HEK293 (cell line): ENCODE data around the gene MYRIP.

Experiments
- ZNF121 ChIP-seq: fragments of 450-650 bp; formaldehyde crosslinking; IDR thresholded peaks from 2 replicates; pipeline ENCODE4 v1.5.1; 2016; ENCODE audit warnings: missing biosample characterization, missing genetic modification characterization
- ZNF624 ChIP-seq: fragments of 450-650 bp; formaldehyde crosslinking; IDR thresholded peaks from 2 replicates; pipeline ENCODE4 v1.5.1; 2017; ENCODE audit warnings: missing biosample characterization, missing genetic modification characterization
- ZNF785 ChIP-seq: fragments of 450-650 bp; formaldehyde crosslinking; IDR thresholded peaks from 2 replicates; pipeline ENCODE4 v1.5.1; 2016; ENCODE audit warnings: missing biosample characterization, missing genetic modification characterization
- TF ChIP-seq, protein P1 (sequence below): fragments of 450-650 bp; formaldehyde crosslinking; IDR thresholded peaks from 2 replicates; pipeline ENCODE4 v1.5.1; 2016; ENCODE audit warnings: missing biosample characterization, missing genetic modification characterization
- TF ChIP-seq, protein P2 (sequence below): fragments of 450-650 bp; formaldehyde crosslinking; IDR thresholded peaks from 2 replicates; pipeline ENCODE4 v1.5.1; 2016; ENCODE audit warnings: missing biosample characterization, missing genetic modification characterization

DNA sequence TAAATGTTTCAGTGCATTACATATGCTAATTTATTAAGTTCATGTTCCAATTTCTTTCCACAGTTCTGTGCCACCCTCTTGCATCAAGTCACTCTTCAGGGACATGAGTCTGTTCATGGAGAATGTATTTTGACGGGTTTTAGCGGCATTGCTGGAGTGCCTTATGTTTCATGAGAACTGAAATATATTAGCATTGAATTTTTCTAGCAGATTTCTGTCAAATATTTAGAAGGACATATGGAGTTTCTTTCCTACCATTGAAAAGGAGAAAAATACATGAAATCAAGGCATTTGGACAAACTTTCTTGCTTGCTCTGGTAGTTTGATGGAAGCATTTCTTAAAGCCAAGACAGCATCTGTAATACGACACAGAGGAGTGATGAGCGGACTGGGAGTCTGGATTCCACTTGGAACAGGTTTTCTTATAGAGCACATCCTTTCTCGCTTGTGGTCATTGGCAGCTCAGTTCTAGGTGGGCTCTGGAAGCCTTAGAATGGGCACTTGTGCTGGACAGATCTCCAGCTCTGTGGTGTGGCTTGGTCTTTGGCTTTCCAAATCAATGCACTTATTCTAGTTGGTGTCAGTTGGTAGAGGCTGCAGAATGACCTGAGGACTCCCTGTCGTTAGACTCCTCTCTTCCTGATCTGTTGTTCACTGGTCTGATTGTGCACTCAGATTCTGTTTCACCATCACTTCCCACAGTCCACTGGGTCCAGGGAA, 415.5 kb downstream of the MYRIP start:
- TF ChIP-seq ZNF121 (tag by site-specific recombination) (no peak), ZNF785 (no peak), ZNF624 (tag by site-specific recombination) (no peak)
- TF ChIP-seq, protein P1, sequence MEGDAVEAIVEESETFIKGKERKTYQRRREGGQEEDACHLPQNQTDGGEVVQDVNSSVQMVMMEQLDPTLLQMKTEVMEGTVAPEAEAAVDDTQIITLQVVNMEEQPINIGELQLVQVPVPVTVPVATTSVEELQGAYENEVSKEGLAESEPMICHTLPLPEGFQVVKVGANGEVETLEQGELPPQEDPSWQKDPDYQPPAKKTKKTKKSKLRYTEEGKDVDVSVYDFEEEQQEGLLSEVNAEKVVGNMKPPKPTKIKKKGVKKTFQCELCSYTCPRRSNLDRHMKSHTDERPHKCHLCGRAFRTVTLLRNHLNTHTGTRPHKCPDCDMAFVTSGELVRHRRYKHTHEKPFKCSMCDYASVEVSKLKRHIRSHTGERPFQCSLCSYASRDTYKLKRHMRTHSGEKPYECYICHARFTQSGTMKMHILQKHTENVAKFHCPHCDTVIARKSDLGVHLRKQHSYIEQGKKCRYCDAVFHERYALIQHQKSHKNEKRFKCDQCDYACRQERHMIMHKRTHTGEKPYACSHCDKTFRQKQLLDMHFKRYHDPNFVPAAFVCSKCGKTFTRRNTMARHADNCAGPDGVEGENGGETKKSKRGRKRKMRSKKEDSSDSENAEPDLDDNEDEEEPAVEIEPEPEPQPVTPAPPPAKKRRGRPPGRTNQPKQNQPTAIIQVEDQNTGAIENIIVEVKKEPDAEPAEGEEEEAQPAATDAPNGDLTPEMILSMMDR (tag by site-specific recombination), result no peak
- TF ChIP-seq, protein P2, sequence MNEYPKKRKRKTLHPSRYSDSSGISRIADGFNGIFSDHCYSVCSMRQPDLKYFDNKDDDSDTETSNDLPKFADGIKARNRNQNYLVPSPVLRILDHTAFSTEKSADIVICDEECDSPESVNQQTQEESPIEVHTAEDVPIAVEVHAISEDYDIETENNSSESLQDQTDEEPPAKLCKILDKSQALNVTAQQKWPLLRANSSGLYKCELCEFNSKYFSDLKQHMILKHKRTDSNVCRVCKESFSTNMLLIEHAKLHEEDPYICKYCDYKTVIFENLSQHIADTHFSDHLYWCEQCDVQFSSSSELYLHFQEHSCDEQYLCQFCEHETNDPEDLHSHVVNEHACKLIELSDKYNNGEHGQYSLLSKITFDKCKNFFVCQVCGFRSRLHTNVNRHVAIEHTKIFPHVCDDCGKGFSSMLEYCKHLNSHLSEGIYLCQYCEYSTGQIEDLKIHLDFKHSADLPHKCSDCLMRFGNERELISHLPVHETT (tag by site-specific recombination), result no peak
